ENCODE results near the gene SWAP70.
A peak's percentile ranks its signal among the peaks of the same experiment; 100 is the strongest.
"Not testable (repeated sequence)": the region's sequence is repeated elsewhere in the genome, so short reads cannot be mapped to it uniquely, and the experiment has no call there.

Gene SWAP70

GRCh38 chr11:9695228-9695627 lies 31.4 kb downstream of the SWAP70 start:
- H3K27me3 ChIP-seq (ENCODE audit: insufficient read depth, low read length); H3K9ac ChIP-seq (ENCODE audit: low read depth, low read length); H3K27ac ChIP-seq (ENCODE audit: low read length); H3K9me3 ChIP-seq (ENCODE audit: insufficient read depth, low read depth, low read length); H3K4me3 ChIP-seq (ENCODE audit: low read length): not testable (repeated sequence)
- peaks cover 29% of the 10 kb centered on the region for H3K36me3 ChIP-seq (ENCODE audit: insufficient read depth, low read depth, low read length)
- H3K4me1 ChIP-seq (ENCODE audit: insufficient read depth, low read length): peaks cover 17% of the 10 kb centered on the region

- no peaks in the 10 kb centered on the region for H3K9me3 ChIP-seq (ENCODE audit: insufficient read depth, low read depth, low read length)
- peaks cover 29% of the 10 kb centered on the region for H3K36me3 ChIP-seq (ENCODE audit: insufficient read depth, low read depth, low read length)
- H3K4me1 ChIP-seq (ENCODE audit: insufficient read depth, low read length): peaks cover 12% of the 10 kb centered on the region
- no peak overlapping the region for H3K4me3 ChIP-seq (ENCODE audit: low read length)
- H3K27ac ChIP-seq (ENCODE audit: low read length): no peak overlapping the region
- no peaks in the 10 kb centered on the region for H3K27me3 ChIP-seq (ENCODE audit: insufficient read depth, low read length)
- no peak overlapping the region for H3K9ac ChIP-seq (ENCODE audit: low read depth, low read length)
Observed at GRCh38 chr11:9697766-9698165, 33.9 kb downstream of the SWAP70 start.

GRCh38 chr11:9700105-9700801 lies 36.4 kb downstream of the SWAP70 start:
- H3K36me3 ChIP-seq (ENCODE audit: insufficient read depth, low read depth, low read length): peaks cover 18% of the 10 kb centered on the region
- no peak overlapping the region for H3K4me3 ChIP-seq (ENCODE audit: low read length)
- no peaks in the 10 kb centered on the region for H3K4me1 ChIP-seq (ENCODE audit: insufficient read depth, low read length)
- no peak overlapping the region for H3K27ac ChIP-seq (ENCODE audit: low read length)
- no peak overlapping the region for H3K9ac ChIP-seq (ENCODE audit: low read depth, low read length)
- no peaks in the 10 kb centered on the region for H3K27me3 ChIP-seq (ENCODE audit: insufficient read depth, low read length)
- H3K9me3 ChIP-seq (ENCODE audit: insufficient read depth, low read depth, low read length): no peaks in the 10 kb centered on the region

DNA sequence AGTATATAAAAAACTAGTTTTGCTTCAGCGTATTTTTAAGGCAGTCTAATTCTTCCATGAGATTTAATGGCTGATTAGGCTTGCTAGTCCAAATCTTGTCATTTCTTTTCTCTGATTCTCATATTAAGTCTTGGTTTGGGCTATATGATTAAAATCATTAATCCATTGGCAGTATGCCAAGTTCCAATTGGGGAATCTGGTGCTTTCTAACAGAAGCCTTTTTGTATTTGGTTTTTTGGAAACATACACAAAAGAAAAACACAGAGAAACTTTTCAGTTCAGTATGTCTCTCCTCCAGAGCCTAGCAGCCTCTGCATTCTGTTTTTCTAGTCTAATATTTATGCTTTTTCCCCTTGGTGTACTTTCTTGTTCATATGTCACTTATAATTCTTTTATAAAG lies 37.9 kb downstream of the SWAP70 start:
- Histone ChIP-seq H3K27me3 (ENCODE audit: insufficient read depth, low read length) (no peaks in the 10 kb centered on the region), H3K4me3 (ENCODE audit: low read length) (no peak overlapping the region), H3K9me3 (ENCODE audit: insufficient read depth, low read depth, low read length) (no peaks in the 10 kb centered on the region), H3K36me3 (ENCODE audit: insufficient read depth, low read depth, low read length) (peaks cover 5% of the 10 kb centered on the region; the same call in 1 of the 2 replicates), H3K4me1 (ENCODE audit: insufficient read depth, low read length) (no peaks in the 10 kb centered on the region), H3K9ac (ENCODE audit: low read depth, low read length) (no peak overlapping the region), H3K27ac (ENCODE audit: low read length) (no peak overlapping the region)

GRCh38 chr11:9703280-9703679 lies 39.4 kb downstream of the SWAP70 start:
- no peak overlapping the region for H3K4me3 ChIP-seq (ENCODE audit: low read length)
- H3K27me3 ChIP-seq (ENCODE audit: insufficient read depth, low read length): no peaks in the 10 kb centered on the region
- no peak overlapping the region for H3K9ac ChIP-seq (ENCODE audit: low read depth, low read length)
- no peaks in the 10 kb centered on the region for H3K4me1 ChIP-seq (ENCODE audit: insufficient read depth, low read length)
- no peak overlapping the region for H3K27ac ChIP-seq (ENCODE audit: low read length)
- H3K9me3 ChIP-seq (ENCODE audit: insufficient read depth, low read depth, low read length): no peaks in the 10 kb centered on the region
- peaks cover 5% of the 10 kb centered on the region; the same call in 1 of the 2 replicates for H3K36me3 ChIP-seq (ENCODE audit: insufficient read depth, low read depth, low read length)

DNA sequence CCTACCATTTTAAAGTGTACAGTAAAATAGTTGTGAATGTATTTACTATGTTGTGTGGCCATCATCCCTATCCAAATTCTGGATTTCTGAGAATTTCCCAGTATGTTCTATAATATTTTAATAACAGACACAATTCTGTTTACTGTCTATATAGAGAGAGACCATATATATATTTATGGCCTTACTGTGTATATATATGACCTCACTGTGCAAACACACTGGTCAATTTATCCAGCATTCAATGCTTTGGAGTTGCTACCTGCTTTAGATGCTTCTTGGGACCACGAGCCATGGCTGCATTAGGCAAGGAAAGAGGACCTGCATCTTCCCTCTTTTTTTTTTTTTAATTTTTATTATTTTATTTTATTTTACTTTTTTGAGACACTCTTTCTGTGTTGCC lies 40.2 kb downstream of the SWAP70 start:
- Histone ChIP-seq H3K9ac (ENCODE audit: low read depth, low read length) (no peak overlapping the region), H3K4me1 (ENCODE audit: insufficient read depth, low read length) (no peaks in the 10 kb centered on the region), H3K4me3 (ENCODE audit: low read length) (no peak overlapping the region), H3K9me3 (ENCODE audit: insufficient read depth, low read depth, low read length) (no peaks in the 10 kb centered on the region), H3K27ac (ENCODE audit: low read length) (no peak overlapping the region), H3K36me3 (ENCODE audit: insufficient read depth, low read depth, low read length) (0 out of 2 replicates have a peak, but pooled peaks cover 5% of the 10 kb centered on the region), H3K27me3 (ENCODE audit: insufficient read depth, low read length) (no peaks in the 10 kb centered on the region)

- H3K27ac ChIP-seq (ENCODE audit: low read length): no peak overlapping the region
- H3K4me1 ChIP-seq (ENCODE audit: insufficient read depth, low read length): no peaks in the 10 kb centered on the region
- H3K36me3 ChIP-seq (ENCODE audit: insufficient read depth, low read depth, low read length): 0 out of 2 replicates have a peak, but pooled peaks cover 5% of the 10 kb centered on the region
- H3K9me3 ChIP-seq (ENCODE audit: insufficient read depth, low read depth, low read length): no peaks in the 10 kb centered on the region
- H3K4me3 ChIP-seq (ENCODE audit: low read length): no peak overlapping the region
- no peak overlapping the region for H3K9ac ChIP-seq (ENCODE audit: low read depth, low read length)
- H3K27me3 ChIP-seq (ENCODE audit: insufficient read depth, low read length): no peaks in the 10 kb centered on the region
Observed at GRCh38 chr11:9704620-9705019, 40.7 kb downstream of the SWAP70 start.

GRCh38 chr11:9705361-9705760 lies 41.5 kb downstream of the SWAP70 start:
- not testable (repeated sequence) for H3K4me3 ChIP-seq (ENCODE audit: low read length); H3K27me3 ChIP-seq (ENCODE audit: insufficient read depth, low read length); H3K9me3 ChIP-seq (ENCODE audit: insufficient read depth, low read depth, low read length); H3K27ac ChIP-seq (ENCODE audit: low read length); H3K9ac ChIP-seq (ENCODE audit: low read depth, low read length); H3K36me3 ChIP-seq (ENCODE audit: insufficient read depth, low read depth, low read length); H3K4me1 ChIP-seq (ENCODE audit: insufficient read depth, low read length)

DNA sequence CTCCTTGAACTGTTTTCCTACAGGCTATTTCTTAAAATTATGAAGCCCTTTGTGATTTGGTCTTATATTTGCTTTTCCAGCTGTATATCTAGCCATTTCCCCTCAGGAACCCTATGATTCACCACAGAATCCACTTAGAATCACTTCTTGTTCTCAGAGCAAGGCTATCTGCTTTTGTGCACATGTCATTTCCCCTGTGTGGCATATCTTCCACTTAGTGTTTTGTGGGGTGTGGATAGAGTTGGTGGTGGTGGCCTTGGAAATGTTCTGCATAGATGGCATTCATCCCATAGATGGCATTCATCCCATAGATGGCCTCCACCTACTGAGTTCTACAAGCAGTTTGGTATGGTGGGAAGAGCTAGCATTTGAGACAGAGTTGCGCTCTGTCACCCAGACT lies 44.7 kb downstream of the SWAP70 start:
- no peak overlapping the region for H3K4me3 ChIP-seq (ENCODE audit: low read length)
- H3K27ac ChIP-seq (ENCODE audit: low read length): no peak overlapping the region
- no peaks in the 10 kb centered on the region for H3K9me3 ChIP-seq (ENCODE audit: insufficient read depth, low read depth, low read length)
- peaks cover 5% of the 10 kb centered on the region; the same call in 1 of the 2 replicates for H3K36me3 ChIP-seq (ENCODE audit: insufficient read depth, low read depth, low read length)
- peaks cover 7% of the 10 kb centered on the region for H3K4me1 ChIP-seq (ENCODE audit: insufficient read depth, low read length)
- H3K9ac ChIP-seq (ENCODE audit: low read depth, low read length): no peak overlapping the region
- no peaks in the 10 kb centered on the region for H3K27me3 ChIP-seq (ENCODE audit: insufficient read depth, low read length)

GRCh38 chr11:9710223-9710622 lies 46.3 kb downstream of the SWAP70 start:
- Histone ChIP-seq H3K9me3 (ENCODE audit: insufficient read depth, low read depth, low read length) (no peaks in the 10 kb centered on the region), H3K36me3 (ENCODE audit: insufficient read depth, low read depth, low read length) (peaks cover 14% of the 10 kb centered on the region), H3K27ac (ENCODE audit: low read length) (no peak overlapping the region), H3K27me3 (ENCODE audit: insufficient read depth, low read length) (no peaks in the 10 kb centered on the region), H3K4me3 (ENCODE audit: low read length) (no peak overlapping the region), H3K4me1 (ENCODE audit: insufficient read depth, low read length) (peaks cover 7% of the 10 kb centered on the region), H3K9ac (ENCODE audit: low read depth, low read length) (no peak overlapping the region)

DNA sequence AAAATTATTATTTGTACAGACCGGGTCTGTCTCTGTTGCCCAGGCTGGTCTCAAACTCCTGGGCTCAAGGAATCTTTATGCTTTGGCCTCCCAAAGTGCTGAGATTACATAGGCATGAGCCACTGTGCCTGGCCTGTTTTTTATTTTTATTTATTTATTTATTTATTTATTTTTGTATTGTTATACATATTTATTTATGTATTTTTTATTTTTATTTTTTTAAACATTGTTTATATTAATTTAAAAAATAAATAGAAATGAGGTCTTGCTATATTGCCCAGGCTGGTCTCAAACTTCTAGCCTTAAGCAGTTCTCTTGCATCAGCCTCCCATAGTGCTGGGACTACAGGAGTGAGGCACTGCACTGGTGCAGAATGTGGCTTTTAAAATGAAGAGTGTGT lies 47.0 kb downstream of the SWAP70 start:
- Histone ChIP-seq H3K9ac (ENCODE audit: low read depth, low read length) (no peak overlapping the region), H3K4me1 (ENCODE audit: insufficient read depth, low read length) (peaks cover 7% of the 10 kb centered on the region), H3K27me3 (ENCODE audit: insufficient read depth, low read length) (no peaks in the 10 kb centered on the region), H3K4me3 (ENCODE audit: low read length) (no peak overlapping the region), H3K36me3 (ENCODE audit: insufficient read depth, low read depth, low read length) (peaks cover 18% of the 10 kb centered on the region), H3K27ac (ENCODE audit: low read length) (no peak overlapping the region), H3K9me3 (ENCODE audit: insufficient read depth, low read depth, low read length) (no peaks in the 10 kb centered on the region)

DNA sequence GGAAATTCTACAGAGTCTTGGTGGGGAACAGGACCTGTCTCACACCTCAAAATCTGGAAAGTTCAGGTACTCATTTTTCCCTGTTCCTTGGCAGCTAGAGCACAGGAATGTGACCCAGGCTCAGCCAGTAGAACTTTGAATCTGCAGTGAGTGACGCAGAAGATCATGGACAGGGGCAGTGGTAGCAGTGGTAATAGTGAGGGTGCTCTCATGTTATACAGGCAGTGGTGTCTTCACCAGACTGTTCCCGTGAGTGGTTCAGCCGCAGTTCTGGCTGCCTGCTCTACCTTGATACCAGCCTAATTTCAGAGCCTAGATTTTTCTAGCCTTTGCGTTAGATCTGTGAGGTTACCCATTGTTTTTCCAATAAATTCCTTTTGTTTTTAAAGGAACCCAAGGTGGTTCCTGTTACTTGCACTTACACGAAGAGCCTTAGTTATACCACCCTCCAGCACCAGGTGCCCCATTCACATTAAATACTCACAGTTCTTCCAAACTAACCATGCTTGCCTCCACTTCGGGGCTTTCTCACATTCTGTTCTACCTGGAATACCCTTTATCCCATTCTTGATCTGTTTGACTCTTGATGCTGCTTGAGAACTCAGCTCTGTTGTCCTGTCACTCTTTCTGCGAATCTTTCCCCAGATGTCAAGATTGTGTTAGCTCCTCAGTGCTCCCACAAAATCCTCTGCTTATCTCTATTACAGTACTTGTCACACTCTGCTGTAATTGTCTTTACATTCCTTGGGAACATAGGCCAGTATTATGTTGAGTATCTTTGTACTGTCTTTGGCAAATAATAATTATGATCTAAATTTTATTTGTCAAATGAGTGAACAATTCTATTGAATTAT lies 47.8 kb downstream of the SWAP70 start:
- Histone ChIP-seq H3K36me3 (ENCODE audit: insufficient read depth, low read depth, low read length) (peaks cover 26% of the 10 kb centered on the region), H3K4me3 (ENCODE audit: low read length) (no peak overlapping the region), H3K4me1 (ENCODE audit: insufficient read depth, low read length) (peaks cover 7% of the 10 kb centered on the region), H3K9me3 (ENCODE audit: insufficient read depth, low read depth, low read length) (no peaks in the 10 kb centered on the region), H3K27ac (ENCODE audit: low read length) (peak overlapping the region; percentile 19), H3K27me3 (ENCODE audit: insufficient read depth, low read length) (no peaks in the 10 kb centered on the region), H3K9ac (ENCODE audit: low read depth, low read length) (no peak overlapping the region)
